Glutamatergic neuron (in vitro differentiated cells): ENCODE results near the gene IFT81. TPM values are rescaled to one million over a fixed set of nuclear protein-coding genes. Genes with fewer than 3 reads are reported as not detected.
"Not testable (repeated sequence)": the region's sequence is repeated elsewhere in the genome, so short reads cannot be mapped to it uniquely, and the experiment has no call there.

Experiments used
- DNase-seq: peaks from one replicate; pipeline ENCODE4 v3.0.0; 2022
- H3K27ac Mint-ChIP-seq: one replicate; pipeline ENCODE4 v1.8.0; 2020; ENCODE audit warnings: mild to moderate bottlenecking, mixed read lengths, inconsistent platforms; ENCODE audit not compliant: unreplicated experiment
- H3K27me3 Mint-ChIP-seq: one replicate; pipeline ENCODE4 v1.8.0; 2020; ENCODE audit warnings: mild to moderate bottlenecking, moderate library complexity, mixed read lengths, inconsistent platforms; ENCODE audit not compliant: unreplicated experiment
- H3K36me3 Mint-ChIP-seq: one replicate; pipeline ENCODE4 v1.8.0; 2020; ENCODE audit warnings: mild to moderate bottlenecking, mixed read lengths, inconsistent platforms; ENCODE audit not compliant: unreplicated experiment
- H3K4me1 Mint-ChIP-seq: one replicate; pipeline ENCODE4 v1.8.0; 2020; ENCODE audit warnings: mild to moderate bottlenecking, low read depth, mixed read lengths, inconsistent platforms; ENCODE audit not compliant: unreplicated experiment
- H3K4me3 Mint-ChIP-seq: one replicate; pipeline ENCODE4 v1.8.0; 2020; ENCODE audit warnings: mild to moderate bottlenecking, mixed read lengths, inconsistent platforms; ENCODE audit not compliant: unreplicated experiment
- H3K9me3 Mint-ChIP-seq: one replicate; pipeline ENCODE4 v1.8.0; 2020; ENCODE audit warnings: mild to moderate bottlenecking, moderate library complexity, mixed read lengths, inconsistent platforms; ENCODE audit not compliant: unreplicated experiment
- CTCF ChIP-seq: fragments of 200-600 bp; sonication (generic); IDR thresholded peaks from one replicate; pipeline ENCODE4 v1.5.0; 2021; ENCODE audit not compliant: partially characterized antibody, unreplicated experiment
- total RNA-seq: library from RNA; stranded (reverse); fragmentation: NEBNext Ultra II Directional; extraction: Animal tissue kit (Norgen Biotek cat#: 25700); gene quantifications from one replicate; pipeline ENCODE4 v1.2.1, GENCODE V29; 2021; ENCODE audit not compliant: unreplicated experiment

The IFT81 gene
- total RNA-seq, 1 donor from 2014 or later, result 27.6 TPM

DNA sequence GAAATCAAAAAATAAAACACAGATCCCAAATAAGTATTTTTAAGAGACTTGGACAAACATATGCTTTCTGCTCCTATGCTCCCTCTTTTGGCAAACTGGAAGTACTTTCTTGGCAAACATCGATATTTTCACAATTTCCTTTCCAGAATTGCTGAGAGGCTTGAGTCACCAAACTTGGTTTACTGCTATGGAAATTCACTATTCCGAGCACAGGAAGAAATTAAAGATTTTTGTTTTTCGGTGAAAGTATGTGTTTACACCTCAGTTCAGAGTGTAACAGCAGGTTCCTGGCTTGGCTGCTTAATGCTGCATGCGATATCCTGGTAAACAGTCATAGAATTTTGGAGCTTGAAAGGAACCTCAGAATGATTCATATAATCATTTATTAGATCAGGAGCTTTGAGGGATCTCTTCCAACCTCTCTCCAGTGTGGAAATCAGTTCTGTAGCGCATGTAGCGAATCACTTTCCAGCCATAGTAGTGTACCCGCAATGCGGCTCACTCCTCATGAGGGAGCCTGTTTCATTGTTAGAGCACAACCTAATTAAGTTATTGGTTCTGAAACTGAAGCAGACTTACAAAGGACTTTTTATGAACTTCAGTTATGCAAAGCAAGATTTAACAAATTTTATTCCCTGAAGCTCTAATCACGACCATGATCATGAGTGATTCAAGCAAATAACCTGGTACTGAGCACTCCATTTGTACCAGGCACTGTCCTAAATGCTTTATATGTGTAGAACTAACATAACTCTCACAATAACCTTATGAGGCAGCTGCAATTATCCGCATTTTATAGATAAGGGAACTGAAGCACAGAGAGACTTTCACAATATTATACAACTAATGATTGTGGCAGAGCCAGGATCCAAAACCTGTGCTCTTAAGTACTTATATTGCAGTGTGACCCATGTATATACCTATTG, 100.5 kb downstream of the IFT81 start:
- no peak for DNase-seq
- H3K4me1 Mint-ChIP-seq, result peaks cover 7% of the 10 kb centered on the region
- H3K27me3 Mint-ChIP-seq, result no peaks in the 10 kb centered on the region
- peak; percentile 36 for TF ChIP-seq CTCF
- H3K9me3 Mint-ChIP-seq, result peaks cover 3% of the 10 kb centered on the region
- peak overlapping the region; percentile 12 for H3K27ac Mint-ChIP-seq
- H3K4me3 Mint-ChIP-seq, result no peak overlapping the region
- H3K36me3 Mint-ChIP-seq, result peaks cover 4% of the 10 kb centered on the region

GRCh38 chr12:110227138-110227537, 103.0 kb downstream of the IFT81 start:
- no peak for TF ChIP-seq CTCF
- Mint-ChIP-seq H3K27me3 (no peaks in the 10 kb centered on the region), H3K4me3 (no peak overlapping the region), H3K36me3 (peaks cover 4% of the 10 kb centered on the region), H3K27ac (no peak overlapping the region), H3K4me1 (peaks cover 7% of the 10 kb centered on the region), H3K9me3 (peaks cover 3% of the 10 kb centered on the region)
- no peak for DNase-seq

GRCh38 chr12:110228348-110228747, 104.2 kb downstream of the IFT81 start:
- not testable (repeated sequence) for H3K4me3 Mint-ChIP-seq, H3K27me3 Mint-ChIP-seq, H3K9me3 Mint-ChIP-seq, H3K4me1 Mint-ChIP-seq, DNase-seq, H3K27ac Mint-ChIP-seq, H3K36me3 Mint-ChIP-seq

GRCh38 chr12:110228756-110229155, 104.6 kb downstream of the IFT81 start:
- no peak for TF ChIP-seq CTCF
- Mint-ChIP-seq H3K36me3 (peaks cover 4% of the 10 kb centered on the region), H3K9me3 (peaks cover 3% of the 10 kb centered on the region), H3K27me3 (no peaks in the 10 kb centered on the region), H3K27ac (no peak overlapping the region), H3K4me3 (no peak overlapping the region), H3K4me1 (peaks cover 6% of the 10 kb centered on the region)
- DNase-seq, result no peak

DNA sequence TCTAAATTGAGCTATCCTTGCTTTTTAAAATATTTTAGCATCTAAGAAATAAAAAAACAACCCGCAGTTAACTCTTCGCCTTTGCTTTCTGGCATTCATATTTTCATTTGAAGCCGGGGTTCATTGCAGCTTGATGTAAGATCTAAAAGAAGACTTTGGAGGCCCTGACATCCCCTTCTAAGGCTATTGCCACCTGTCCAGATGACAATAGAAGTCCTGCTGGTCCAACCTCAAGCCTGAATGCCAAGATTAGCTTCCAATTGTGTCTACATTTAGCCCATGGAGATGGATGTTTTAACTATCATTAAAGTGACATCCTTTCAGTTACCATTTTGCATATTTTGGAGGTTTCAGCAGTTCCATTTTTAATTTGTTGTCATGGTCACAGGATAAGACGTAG, 105.3 kb downstream of the IFT81 start:
- Mint-ChIP-seq H3K4me3 (no peak overlapping the region), H3K9me3 (peaks cover 3% of the 10 kb centered on the region), H3K27me3 (no peaks in the 10 kb centered on the region), H3K27ac (no peak overlapping the region), H3K36me3 (peaks cover 4% of the 10 kb centered on the region), H3K4me1 (peaks cover 2% of the 10 kb centered on the region)
- no peak for DNase-seq
- TF ChIP-seq CTCF, result no peak
